GM12878 (cell line): ENCODE results near the gene INKA1. TPM values are rescaled to one million over a fixed set of nuclear protein-coding genes. Genes with fewer than 3 reads are reported as not detected.

Experiments used
- BACH1 ChIP-seq: fragments of 450-650 bp; IDR thresholded peaks from 2 replicates; pipeline ENCODE4 v1.6.1; 2017; ENCODE audit warnings: mild to moderate bottlenecking, borderline replicate concordance
- DPF2 ChIP-seq: fragments of 450-650 bp; IDR thresholded peaks from 2 replicates; pipeline ENCODE4 v1.6.1; 2017; ENCODE audit warnings: mild to moderate bottlenecking
- EGR1 ChIP-seq, 2 experiments: IDR thresholded peaks; 1 replicate in 1 of 2; 2 replicates in 1 of 2; pipeline ENCODE4 v1.6.1; 2011 to 2012; ENCODE audit warnings: low read depth in 2 of 2, low read length in 2 of 2, borderline replicate concordance in 1 of 2, mild to moderate bottlenecking in 1 of 2, moderate library complexity in 1 of 2
- GABPA ChIP-seq: IDR thresholded peaks from 2 replicates; pipeline ENCODE4 v1.6.1; 2014; ENCODE audit warnings: antibody characterized with exemption, low read depth, mild to moderate bottlenecking, inconsistent platforms
- IKZF1 ChIP-seq: fragments of 450-650 bp; conservative IDR thresholded peaks from 2 replicates; pipeline ENCODE4 v1.6.1; 2017; ENCODE audit warnings: antibody characterized with exemption, mild to moderate bottlenecking
- MXI1 ChIP-seq: fragments of 150-350 bp; IDR thresholded peaks from 2 replicates; pipeline ENCODE4 v1.6.1; 2011; ENCODE audit warnings: low read depth, mild to moderate bottlenecking, inconsistent platforms, low read length, improper control_type of control experiment
- MYC ChIP-seq: IDR thresholded peaks from 2 replicates; pipeline ENCODE4 v1.6.1; 2011; ENCODE audit warnings: mild to moderate bottlenecking, low read length, moderate library complexity, inconsistent platforms; ENCODE audit not compliant: insufficient read depth, insufficient replicate concordance, insufficient read length, severe bottlenecking
- POLR2A ChIP-seq: IDR thresholded peaks from 2 replicates; pipeline ENCODE4 v1.6.1; 2011; ENCODE audit warnings: low read depth, mild to moderate bottlenecking, low read length
- POLR2AphosphoS2 ChIP-seq: IDR thresholded peaks from 2 replicates; pipeline ENCODE4 v1.6.1; 2011; ENCODE audit warnings: low read depth, mild to moderate bottlenecking, low read length, improper control_type of control experiment, moderate library complexity
- RAD21 ChIP-seq: IDR thresholded peaks from 2 replicates; pipeline ENCODE4 v1.6.1; 2011; ENCODE audit warnings: mild to moderate bottlenecking, low read depth, low read length, moderate library complexity; ENCODE audit not compliant: insufficient read depth
- RCOR1 ChIP-seq: conservative IDR thresholded peaks from 2 replicates; pipeline ENCODE4 v1.6.1; 2012; ENCODE audit warnings: low read depth, low read length, improper control_type of control experiment
- RUNX3 ChIP-seq: IDR thresholded peaks from 2 replicates; pipeline ENCODE4 v1.6.1; 2012; ENCODE audit warnings: low read length, inconsistent platforms
- SIN3A ChIP-seq: IDR thresholded peaks from 2 replicates; pipeline ENCODE4 v1.6.1; 2012; ENCODE audit warnings: low read depth, low read length, improper control_type of control experiment
- TCF3 ChIP-seq: IDR thresholded peaks from 2 replicates; pipeline ENCODE4 v1.6.1; 2012; ENCODE audit warnings: low read depth, mild to moderate bottlenecking, low read length, borderline replicate concordance; ENCODE audit not compliant: insufficient read depth
- ZNF207 ChIP-seq: fragments of 450-650 bp; IDR thresholded peaks from 2 replicates; pipeline ENCODE4 v1.6.1; 2014; ENCODE audit warnings: antibody characterized with exemption, mild to moderate bottlenecking, borderline replicate concordance
- ZNF217 ChIP-seq: fragments of 450-650 bp; IDR thresholded peaks from 2 replicates; pipeline ENCODE4 v1.6.1; 2017; ENCODE audit warnings: antibody characterized with exemption, mild to moderate bottlenecking
- ZNF622 ChIP-seq: fragments of 450-650 bp; IDR thresholded peaks from 2 replicates; pipeline ENCODE4 v1.6.1; 2017; ENCODE audit warnings: mild to moderate bottlenecking, inconsistent platforms
- polyA plus RNA-seq, 11 experiments: library from polyadenylated mRNA; depleted of rRNA in 4 of 11; unstranded in 6 of 11; stranded (reverse) in 5 of 11; fragments of >200 nt; fragmentation: Nextera tagmentation in 4 of 11; fragmentation: Illumina TruSeq in 1 of 11; extraction: Ambion mirVana in 4 of 11; extraction: Trizol in 1 of 11; gene quantifications; 1 replicate in 1 of 11; 2 replicates in 10 of 11; pipeline versions ENCODE4 v1.2.1 to v1.2.3, GENCODE V29; 2011 to 2016; ENCODE audit warnings: inconsistent platforms in 2 of 11, missing spikeins in 2 of 11, low read depth in 1 of 11
- total RNA-seq, 4 experiments: library from RNA; depleted of rRNA in 3 of 4; stranded (reverse); fragments of >200 nt in 3 of 4; fragmentation: Illumina TruSeq in 1 of 4; extraction: Trizol in 1 of 4; gene quantifications; 2 replicates each; pipeline versions ENCODE4 v1.2.1 to v1.2.3, GENCODE V29; 2013 to 2021
- TF ChIP-seq, protein P1 (sequence below): fragments of 150-350 bp; IDR thresholded peaks from 2 replicates; pipeline ENCODE4 v1.6.1; 2014; ENCODE audit warnings: mild to moderate bottlenecking, low read depth, low read length
- TF ChIP-seq, protein P2 (sequence below): IDR thresholded peaks from 2 replicates; pipeline ENCODE4 v1.6.1; 2011; ENCODE audit warnings: mild to moderate bottlenecking, low read depth, low read length, moderate library complexity; ENCODE audit not compliant: insufficient replicate concordance
- TF ChIP-seq, protein P3 (sequence below): fragments of 450-650 bp; IDR thresholded peaks from 2 replicates; pipeline ENCODE4 v1.6.1; 2018; ENCODE audit warnings: mild to moderate bottlenecking, low read depth, moderate library complexity; ENCODE audit not compliant: partially characterized antibody
- TF ChIP-seq, protein P4 (sequence below): IDR thresholded peaks from 2 replicates; pipeline ENCODE4 v1.6.1; 2011; ENCODE audit warnings: borderline replicate concordance, low read depth, mild to moderate bottlenecking, moderate library complexity, mixed read lengths, low read length; ENCODE audit not compliant: insufficient read depth; ENCODE audit errors: extremely low read length
- TF ChIP-seq, protein P5 (sequence below): fragments of 450-650 bp; IDR thresholded peaks from 2 replicates; pipeline ENCODE4 v1.6.1; 2017; ENCODE audit warnings: borderline replicate concordance

INKA1 gene
- total and polyA plus RNA-seq, 10 of the 15 experiments (the other 5 are each of a cell fraction or from before 2014, with no cell fraction given), result 0.32 to 10.5 (median 4.9) TPM

DNA sequence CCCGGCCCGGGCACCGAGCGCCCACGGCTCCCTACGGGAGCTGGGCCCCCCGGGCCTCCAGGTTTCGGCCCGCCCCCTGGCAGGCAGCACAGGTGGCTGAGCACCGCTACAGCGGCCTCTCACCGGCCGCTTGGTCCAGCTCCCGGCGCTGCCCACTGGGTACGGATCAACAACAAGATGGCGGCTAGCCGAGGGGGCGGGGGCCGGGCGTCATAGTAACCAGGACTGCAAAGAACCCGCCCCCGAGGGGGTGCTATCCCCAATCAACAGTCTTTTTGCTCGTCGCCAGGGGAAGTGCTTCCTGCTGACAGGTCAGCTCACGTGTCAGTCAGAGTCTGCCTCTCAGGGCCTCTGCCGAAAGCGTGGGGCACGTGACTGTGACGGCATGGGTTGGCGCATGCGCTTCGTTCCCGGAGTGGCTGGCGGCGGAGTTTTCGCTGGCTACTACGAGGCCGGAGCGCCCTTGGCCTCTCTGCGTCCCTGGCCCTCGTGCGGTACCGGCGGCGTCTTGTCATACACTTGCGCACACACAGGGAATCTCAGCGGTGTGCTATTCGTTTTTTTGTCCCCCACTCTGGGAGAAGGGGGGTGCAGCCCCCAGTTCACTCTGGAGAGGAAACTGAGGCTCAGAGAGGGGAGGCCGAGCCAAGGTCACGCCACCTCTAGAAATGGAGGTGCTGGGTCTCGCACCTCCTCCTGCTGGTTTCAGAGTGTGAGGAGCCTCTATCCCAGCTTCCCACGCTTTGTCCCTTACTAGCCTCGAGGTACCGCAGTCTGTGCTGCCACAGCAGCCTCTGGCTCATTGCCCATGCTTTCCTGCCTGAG, 16.5 kb upstream of the INKA1 start, which contains the start of gene IP6K1 (continued):
- TF ChIP-seq, protein P1, sequence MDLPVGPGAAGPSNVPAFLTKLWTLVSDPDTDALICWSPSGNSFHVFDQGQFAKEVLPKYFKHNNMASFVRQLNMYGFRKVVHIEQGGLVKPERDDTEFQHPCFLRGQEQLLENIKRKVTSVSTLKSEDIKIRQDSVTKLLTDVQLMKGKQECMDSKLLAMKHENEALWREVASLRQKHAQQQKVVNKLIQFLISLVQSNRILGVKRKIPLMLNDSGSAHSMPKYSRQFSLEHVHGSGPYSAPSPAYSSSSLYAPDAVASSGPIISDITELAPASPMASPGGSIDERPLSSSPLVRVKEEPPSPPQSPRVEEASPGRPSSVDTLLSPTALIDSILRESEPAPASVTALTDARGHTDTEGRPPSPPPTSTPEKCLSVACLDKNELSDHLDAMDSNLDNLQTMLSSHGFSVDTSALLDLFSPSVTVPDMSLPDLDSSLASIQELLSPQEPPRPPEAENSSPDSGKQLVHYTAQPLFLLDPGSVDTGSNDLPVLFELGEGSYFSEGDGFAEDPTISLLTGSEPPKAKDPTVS, result no peak
- TF ChIP-seq ZNF622, result no peak
- peak; percentile 100 for TF ChIP-seq DPF2
- no peak for TF ChIP-seq RAD21
- TF ChIP-seq ZNF207, result peak; percentile 86
- TF ChIP-seq, protein P2, sequence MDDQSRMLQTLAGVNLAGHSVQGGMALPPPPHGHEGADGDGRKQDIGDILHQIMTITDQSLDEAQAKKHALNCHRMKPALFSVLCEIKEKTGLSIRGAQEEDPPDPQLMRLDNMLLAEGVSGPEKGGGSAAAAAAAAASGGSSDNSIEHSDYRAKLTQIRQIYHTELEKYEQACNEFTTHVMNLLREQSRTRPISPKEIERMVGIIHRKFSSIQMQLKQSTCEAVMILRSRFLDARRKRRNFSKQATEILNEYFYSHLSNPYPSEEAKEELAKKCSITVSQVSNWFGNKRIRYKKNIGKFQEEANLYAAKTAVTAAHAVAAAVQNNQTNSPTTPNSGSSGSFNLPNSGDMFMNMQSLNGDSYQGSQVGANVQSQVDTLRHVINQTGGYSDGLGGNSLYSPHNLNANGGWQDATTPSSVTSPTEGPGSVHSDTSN, result peak; percentile 100
- TF ChIP-seq, protein P3, sequence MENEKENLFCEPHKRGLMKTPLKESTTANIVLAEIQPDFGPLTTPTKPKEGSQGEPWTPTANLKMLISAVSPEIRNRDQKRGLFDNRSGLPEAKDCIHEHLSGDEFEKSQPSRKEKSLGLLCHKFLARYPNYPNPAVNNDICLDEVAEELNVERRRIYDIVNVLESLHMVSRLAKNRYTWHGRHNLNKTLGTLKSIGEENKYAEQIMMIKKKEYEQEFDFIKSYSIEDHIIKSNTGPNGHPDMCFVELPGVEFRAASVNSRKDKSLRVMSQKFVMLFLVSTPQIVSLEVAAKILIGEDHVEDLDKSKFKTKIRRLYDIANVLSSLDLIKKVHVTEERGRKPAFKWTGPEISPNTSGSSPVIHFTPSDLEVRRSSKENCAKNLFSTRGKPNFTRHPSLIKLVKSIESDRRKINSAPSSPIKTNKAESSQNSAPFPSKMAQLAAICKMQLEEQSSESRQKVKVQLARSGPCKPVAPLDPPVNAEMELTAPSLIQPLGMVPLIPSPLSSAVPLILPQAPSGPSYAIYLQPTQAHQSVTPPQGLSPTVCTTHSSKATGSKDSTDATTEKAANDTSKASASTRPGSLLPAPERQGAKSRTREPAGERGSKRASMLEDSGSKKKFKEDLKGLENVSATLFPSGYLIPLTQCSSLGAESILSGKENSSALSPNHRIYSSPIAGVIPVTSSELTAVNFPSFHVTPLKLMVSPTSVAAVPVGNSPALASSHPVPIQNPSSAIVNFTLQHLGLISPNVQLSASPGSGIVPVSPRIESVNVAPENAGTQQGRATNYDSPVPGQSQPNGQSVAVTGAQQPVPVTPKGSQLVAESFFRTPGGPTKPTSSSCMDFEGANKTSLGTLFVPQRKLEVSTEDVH, result no peak
- TF ChIP-seq POLR2AphosphoS2, result peak; percentile 81; the same call in 1 of the 2 replicates
- TF ChIP-seq IKZF1, result 0 out of 2 replicates have a peak, but pooled peaks have one; percentile 18
- peak; percentile 91; the same call in 1 of the 2 replicates for TF ChIP-seq SIN3A
- peak; percentile 44; the same call in 1 of the 2 replicates for TF ChIP-seq BACH1
- TF ChIP-seq MXI1, result no peak; the same call in 1 of the 2 replicates
- TF ChIP-seq POLR2A, result peak; percentile 96
- no peak for TF ChIP-seq RCOR1
- no peak for TF ChIP-seq ZNF217
- peak in 1 of 2 experiments; percentile 65; a peak in 2 of 3 replicates for TF ChIP-seq EGR1 (IDR thresholded peaks at IDR 0.05; ENCODE audit: borderline replicate concordance in 1 of 2, low read depth in 2 of 2, low read length in 2 of 2)
- no peak for TF ChIP-seq MYC
- TF ChIP-seq, protein P4, sequence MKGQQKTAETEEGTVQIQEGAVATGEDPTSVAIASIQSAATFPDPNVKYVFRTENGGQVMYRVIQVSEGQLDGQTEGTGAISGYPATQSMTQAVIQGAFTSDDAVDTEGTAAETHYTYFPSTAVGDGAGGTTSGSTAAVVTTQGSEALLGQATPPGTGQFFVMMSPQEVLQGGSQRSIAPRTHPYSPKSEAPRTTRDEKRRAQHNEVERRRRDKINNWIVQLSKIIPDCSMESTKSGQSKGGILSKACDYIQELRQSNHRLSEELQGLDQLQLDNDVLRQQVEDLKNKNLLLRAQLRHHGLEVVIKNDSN, result peak; percentile 99
- TF ChIP-seq TCF3, result no peak
- no peak for TF ChIP-seq RUNX3
- TF ChIP-seq, protein P5, sequence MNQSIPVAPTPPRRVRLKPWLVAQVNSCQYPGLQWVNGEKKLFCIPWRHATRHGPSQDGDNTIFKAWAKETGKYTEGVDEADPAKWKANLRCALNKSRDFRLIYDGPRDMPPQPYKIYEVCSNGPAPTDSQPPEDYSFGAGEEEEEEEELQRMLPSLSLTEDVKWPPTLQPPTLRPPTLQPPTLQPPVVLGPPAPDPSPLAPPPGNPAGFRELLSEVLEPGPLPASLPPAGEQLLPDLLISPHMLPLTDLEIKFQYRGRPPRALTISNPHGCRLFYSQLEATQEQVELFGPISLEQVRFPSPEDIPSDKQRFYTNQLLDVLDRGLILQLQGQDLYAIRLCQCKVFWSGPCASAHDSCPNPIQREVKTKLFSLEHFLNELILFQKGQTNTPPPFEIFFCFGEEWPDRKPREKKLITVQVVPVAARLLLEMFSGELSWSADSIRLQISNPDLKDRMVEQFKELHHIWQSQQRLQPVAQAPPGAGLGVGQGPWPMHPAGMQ, result no peak
- TF ChIP-seq GABPA, result peak; percentile 75
